Globus pallidus (tissue), 1 donor: ENCODE data around the gene LRP5.
"Not testable (repeated sequence)": the region's sequence is repeated elsewhere in the genome, so short reads cannot be mapped to it uniquely, and the experiment has no call there.

Source experiments
- DNase-seq: peaks from one replicate; pipeline ENCODE4 v3.0.0-alpha.2; 2015; ENCODE audit warnings: low spot score

Gene LRP5

GRCh38 chr11:68442433-68442832 is 130.0 kb downstream of the LRP5 start:
- DNase-seq: no peak

- DNase-seq: no peak
These were observed 132.2 kb downstream of the LRP5 start for GRCh38 chr11:68444566-68444965.

- no peak for DNase-seq
These were observed 133.2 kb downstream of the LRP5 start for GRCh38 chr11:68445531-68446035.

- DNase-seq: no peak
These were observed 133.8 kb downstream of the LRP5 start for GRCh38 chr11:68446046-68446725.

GRCh38 chr11:68447015-68447801 is 134.8 kb downstream of the LRP5 start:
- DNase-seq: peak; percentile 58

GRCh38 chr11:68447914-68448313 is 135.5 kb downstream of the LRP5 start:
- DNase-seq: not testable (repeated sequence)

- no peak for DNase-seq
These were observed 136.2 kb downstream of the LRP5 start for GRCh38 chr11:68448604-68449011.

- no peak for DNase-seq
These were observed 137.6 kb downstream of the LRP5 start for GRCh38 chr11:68449951-68450350.

- DNase-seq: no peak
These were observed 138.3 kb downstream of the LRP5 start for GRCh38 chr11:68450711-68451110.

- no peak for DNase-seq
These were observed 142.4 kb downstream of the LRP5 start for GRCh38 chr11:68454767-68455166.

GRCh38 chr11:68455485-68455884 is 143.1 kb downstream of the LRP5 start:
- DNase-seq: no peak

GRCh38 chr11:68457216-68457897 is 145.0 kb downstream of the LRP5 start:
- DNase-seq: no peak

- no peak for DNase-seq
These were observed 145.5 kb downstream of the LRP5 start for GRCh38 chr11:68457898-68458249.

- DNase-seq: not testable (repeated sequence)
These were observed 145.9 kb downstream of the LRP5 start for GRCh38 chr11:68458340-68458739.

GRCh38 chr11:68459886-68460740 is 147.7 kb downstream of the LRP5 start:
- peak; percentile 98 for DNase-seq

- no peak for DNase-seq
These were observed 148.6 kb downstream of the LRP5 start, which contains the start of gene PPP6R3 for GRCh38 chr11:68460741-68461574. PPP6R3 (plus strand) TSS chr11:68460752; CDS start chr11:68537665, 76,913 bp downstream.

GRCh38 chr11:68461575-68461917 is 149.2 kb downstream of the LRP5 start:
- DNase-seq: no peak

GRCh38 chr11:68463714-68464113 is 151.3 kb downstream of the LRP5 start:
- no peak for DNase-seq

GRCh38 chr11:68467201-68467834 is 154.9 kb downstream of the LRP5 start:
- DNase-seq: no peak

GRCh38 chr11:68468217-68468828 is 155.9 kb downstream of the LRP5 start:
- no peak for DNase-seq
